ENCODE results near the gene TMUB2.
"Not testable (repeated sequence)": the region's sequence is repeated elsewhere in the genome, so short reads cannot be mapped to it uniquely, and the experiment has no call there.

Gene TMUB2

DNA sequence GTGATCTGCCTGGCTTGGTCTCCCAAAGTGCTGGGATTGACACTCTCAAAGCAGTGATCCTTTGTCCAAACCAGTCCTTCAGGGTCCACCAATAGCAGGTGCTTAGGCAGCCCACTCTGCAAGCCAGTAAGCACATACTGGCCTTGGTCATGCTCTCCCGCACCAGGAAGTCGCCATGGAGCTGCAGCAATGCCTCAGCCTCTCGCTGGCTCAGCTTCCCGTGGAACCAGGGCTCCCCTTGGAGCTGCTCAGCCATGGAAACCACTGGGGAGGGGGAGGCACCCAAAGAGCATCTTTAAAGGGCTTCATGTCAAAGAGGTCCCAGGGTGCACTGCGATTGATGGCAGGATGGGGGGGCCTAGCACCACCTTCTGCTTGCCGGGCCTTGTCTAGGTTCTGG lies 42.3 kb downstream of the TMUB2 start:
- no peak overlapping the region for H3K4me3 ChIP-seq (ENCODE audit: low read depth, low read length)
- DNase-seq (ENCODE audit: low read depth): no peak
- TF ChIP-seq, protein P1, sequence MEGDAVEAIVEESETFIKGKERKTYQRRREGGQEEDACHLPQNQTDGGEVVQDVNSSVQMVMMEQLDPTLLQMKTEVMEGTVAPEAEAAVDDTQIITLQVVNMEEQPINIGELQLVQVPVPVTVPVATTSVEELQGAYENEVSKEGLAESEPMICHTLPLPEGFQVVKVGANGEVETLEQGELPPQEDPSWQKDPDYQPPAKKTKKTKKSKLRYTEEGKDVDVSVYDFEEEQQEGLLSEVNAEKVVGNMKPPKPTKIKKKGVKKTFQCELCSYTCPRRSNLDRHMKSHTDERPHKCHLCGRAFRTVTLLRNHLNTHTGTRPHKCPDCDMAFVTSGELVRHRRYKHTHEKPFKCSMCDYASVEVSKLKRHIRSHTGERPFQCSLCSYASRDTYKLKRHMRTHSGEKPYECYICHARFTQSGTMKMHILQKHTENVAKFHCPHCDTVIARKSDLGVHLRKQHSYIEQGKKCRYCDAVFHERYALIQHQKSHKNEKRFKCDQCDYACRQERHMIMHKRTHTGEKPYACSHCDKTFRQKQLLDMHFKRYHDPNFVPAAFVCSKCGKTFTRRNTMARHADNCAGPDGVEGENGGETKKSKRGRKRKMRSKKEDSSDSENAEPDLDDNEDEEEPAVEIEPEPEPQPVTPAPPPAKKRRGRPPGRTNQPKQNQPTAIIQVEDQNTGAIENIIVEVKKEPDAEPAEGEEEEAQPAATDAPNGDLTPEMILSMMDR (conservative IDR thresholded peaks at IDR 0.05; ENCODE audit: low read depth, low read length): no peak

- no peak overlapping the region for H3K4me3 ChIP-seq (ENCODE audit: low read depth, low read length)
- DNase-seq (ENCODE audit: low read depth): no peak
- TF ChIP-seq, protein P1 (conservative IDR thresholded peaks at IDR 0.05; ENCODE audit: low read depth, low read length): no peak
Measured at GRCh38 chr17:44230140-44230539, 43.4 kb downstream of the TMUB2 start.

- DNase-seq (ENCODE audit: low read depth): no peak
- no peak overlapping the region for H3K4me3 ChIP-seq (ENCODE audit: low read depth, low read length)
- TF ChIP-seq, protein P1 (conservative IDR thresholded peaks at IDR 0.05; ENCODE audit: low read depth, low read length): no peak
Measured at GRCh38 chr17:44232061-44232460, 45.3 kb downstream of the TMUB2 start.

DNA sequence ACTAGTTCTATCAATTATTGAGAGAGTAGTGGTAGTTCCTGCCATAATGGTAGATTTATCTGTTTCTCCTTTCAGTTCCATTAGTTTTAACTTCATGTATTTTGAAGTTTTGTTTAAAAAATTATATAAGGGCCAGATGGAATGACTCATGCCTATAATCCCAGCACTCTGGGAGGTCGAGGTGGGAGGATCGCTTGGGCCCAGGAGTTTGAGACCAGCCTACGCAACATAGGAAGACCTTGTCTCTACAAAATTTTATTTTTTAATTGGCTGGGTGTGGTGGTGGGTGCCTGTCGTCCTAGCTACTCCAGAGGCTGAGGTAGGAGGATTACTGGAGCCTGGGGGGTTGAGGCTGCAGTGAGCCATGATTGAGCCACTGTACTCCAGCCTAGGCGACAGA lies 46.8 kb downstream of the TMUB2 start:
- TF ChIP-seq, protein P1 (conservative IDR thresholded peaks at IDR 0.05; ENCODE audit: low read depth, low read length): no peak
- DNase-seq (ENCODE audit: low read depth): no peak

GRCh38 chr17:44235583-44235936 lies 48.8 kb downstream of the TMUB2 start:
- H3K4me3 ChIP-seq (ENCODE audit: low read depth, low read length): no peak overlapping the region
- peak; percentile 89 for DNase-seq (ENCODE audit: low read depth)
- TF ChIP-seq, protein P1 (conservative IDR thresholded peaks at IDR 0.05; ENCODE audit: low read depth, low read length): no peak

More for the DNA sequence above, 46.8 kb downstream of the TMUB2 start:
- H3K4me3 ChIP-seq (ENCODE audit: low read depth, low read length): no peak overlapping the region

GRCh38 chr17:44236444-44236991 lies 49.7 kb downstream of the TMUB2 start:
- DNase-seq (ENCODE audit: low read depth): no peak
- TF ChIP-seq, protein P1 (conservative IDR thresholded peaks at IDR 0.05; ENCODE audit: low read depth, low read length): no peak
- no peak overlapping the region for H3K4me3 ChIP-seq (ENCODE audit: low read depth, low read length)

DNA sequence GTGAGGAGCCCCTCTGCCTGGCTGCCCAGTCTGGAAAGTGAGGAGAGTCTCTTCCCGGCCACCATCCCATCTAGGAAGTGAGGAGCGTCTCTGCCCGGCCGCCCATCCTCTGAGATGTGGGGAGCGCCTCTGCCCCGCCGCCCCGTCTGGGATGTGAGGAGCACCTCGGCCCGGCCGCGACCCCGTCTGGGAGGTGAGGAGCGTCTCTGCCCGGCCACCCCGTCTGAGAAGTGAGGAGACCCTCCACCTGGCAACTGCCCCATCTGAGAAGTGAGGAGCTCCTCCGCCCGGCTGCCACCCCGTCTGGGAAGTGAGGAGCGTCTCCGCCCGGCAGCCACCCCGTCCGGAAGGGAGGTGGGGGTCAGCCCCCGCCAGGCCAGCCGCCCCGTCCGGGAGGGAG lies 51.1 kb downstream of the TMUB2 start:
- not testable (repeated sequence) for H3K4me3 ChIP-seq (ENCODE audit: low read depth, low read length); DNase-seq (ENCODE audit: low read depth)
